GM12878 (cell line): ENCODE measurements around the gene INO80. TPM values are rescaled to one million over a fixed set of nuclear protein-coding genes. Genes with fewer than 3 reads are reported as not detected.
A peak's percentile ranks its signal among the peaks of the same experiment; 100 is the strongest.

Experiments
- CHD2 ChIP-seq: IDR thresholded peaks from 2 replicates; pipeline ENCODE4 v1.6.1; 2011; ENCODE audit warnings: low read depth, low read length, improper control_type of control experiment, borderline replicate concordance
- CREB1 ChIP-seq: IDR thresholded peaks from 2 replicates; pipeline ENCODE4 v1.6.1; 2012; ENCODE audit warnings: low read depth, mild to moderate bottlenecking, inconsistent platforms
- EGR1 ChIP-seq, 2 experiments: IDR thresholded peaks; 1 replicate in 1 of 2; 2 replicates in 1 of 2; pipeline ENCODE4 v1.6.1; 2011 to 2012; ENCODE audit warnings: low read depth in 2 of 2, low read length in 2 of 2, borderline replicate concordance in 1 of 2, mild to moderate bottlenecking in 1 of 2, moderate library complexity in 1 of 2
- HSF1 ChIP-seq: fragments of 150-350 bp; IDR thresholded peaks from 2 replicates; pipeline ENCODE4 v1.6.1; 2014; ENCODE audit warnings: mild to moderate bottlenecking, low read depth, low read length
- MAX ChIP-seq: IDR thresholded peaks from 2 replicates; pipeline ENCODE4 v1.6.1; 2012; ENCODE audit warnings: low read depth, low read length, improper control_type of control experiment
- NKRF ChIP-seq: fragments of 450-650 bp; conservative IDR thresholded peaks from 2 replicates; pipeline ENCODE4 v1.6.1; 2017; ENCODE audit warnings: mild to moderate bottlenecking, moderate library complexity
- NR2F1 ChIP-seq: fragments of 450-650 bp; conservative IDR thresholded peaks from 2 replicates; pipeline ENCODE4 v1.6.1; 2017; ENCODE audit warnings: mild to moderate bottlenecking
- POLR2A ChIP-seq: IDR thresholded peaks from 2 replicates; pipeline ENCODE4 v1.6.1; 2011; ENCODE audit warnings: low read depth, mild to moderate bottlenecking, low read length
- SP1 ChIP-seq: IDR thresholded peaks from one replicate; pipeline ENCODE4 v1.6.1; 2011; ENCODE audit warnings: low read depth, low read length
- ZNF24 ChIP-seq: fragments of 450-650 bp; IDR thresholded peaks from 2 replicates; pipeline ENCODE4 v1.6.1; 2017; ENCODE audit warnings: antibody characterized with exemption, mild to moderate bottlenecking
- polyA plus RNA-seq, 11 experiments: library from polyadenylated mRNA; depleted of rRNA in 4 of 11; unstranded in 6 of 11; stranded (reverse) in 5 of 11; fragments of >200 nt; fragmentation: Nextera tagmentation in 4 of 11; fragmentation: Illumina TruSeq in 1 of 11; extraction: Ambion mirVana in 4 of 11; extraction: Trizol in 1 of 11; gene quantifications; 1 replicate in 1 of 11; 2 replicates in 10 of 11; pipeline versions ENCODE4 v1.2.1 to v1.2.3, GENCODE V29; 2011 to 2016; ENCODE audit warnings: inconsistent platforms in 2 of 11, missing spikeins in 2 of 11, low read depth in 1 of 11
- total RNA-seq, 4 experiments: library from RNA; depleted of rRNA in 3 of 4; stranded (reverse); fragments of >200 nt in 3 of 4; fragmentation: Illumina TruSeq in 1 of 4; extraction: Trizol in 1 of 4; gene quantifications; 2 replicates each; pipeline versions ENCODE4 v1.2.1 to v1.2.3, GENCODE V29; 2013 to 2021
- TF ChIP-seq, protein P1 (sequence below): fragments of 450-650 bp; IDR thresholded peaks from 2 replicates; pipeline ENCODE4 v1.6.1; 2016; ENCODE audit warnings: mild to moderate bottlenecking
- TF ChIP-seq, protein P2 (sequence below): fragments of 450-650 bp; IDR thresholded peaks from 2 replicates; pipeline ENCODE4 v1.6.1; 2016; ENCODE audit warnings: mild to moderate bottlenecking

The INO80 gene
- total and polyA plus RNA-seq, 10 of the 15 experiments (the other 5 are each of a cell fraction or from before 2014, with no cell fraction given) = 4.5 to 25.0 (median 14.2) TPM

GRCh38 chr15:40952901-40953712 lies 163.0 kb downstream of the INO80 start, which contains the start of gene CHAC1 (continued):
- TF ChIP-seq HSF1 (no peak), NKRF (0 out of 2 replicates have a peak, but pooled peaks have one; percentile 39), POLR2A (peak; percentile 96), EGR1 (IDR thresholded peaks at IDR 0.05; ENCODE audit: borderline replicate concordance in 1 of 2, low read depth in 2 of 2, low read length in 2 of 2) (peak in 1 of 2 experiments; percentile 50; a peak in 1 of 3 replicates), SP1 (peak; percentile 74), ZNF24 (no peak), NR2F1 (peak; percentile 32; the same call in 1 of the 2 replicates), CHD2 (peak; percentile 63), MAX (peak; percentile 48), CREB1 (peak; percentile 66; the same call in 1 of the 2 replicates)
- TF ChIP-seq, protein P1, sequence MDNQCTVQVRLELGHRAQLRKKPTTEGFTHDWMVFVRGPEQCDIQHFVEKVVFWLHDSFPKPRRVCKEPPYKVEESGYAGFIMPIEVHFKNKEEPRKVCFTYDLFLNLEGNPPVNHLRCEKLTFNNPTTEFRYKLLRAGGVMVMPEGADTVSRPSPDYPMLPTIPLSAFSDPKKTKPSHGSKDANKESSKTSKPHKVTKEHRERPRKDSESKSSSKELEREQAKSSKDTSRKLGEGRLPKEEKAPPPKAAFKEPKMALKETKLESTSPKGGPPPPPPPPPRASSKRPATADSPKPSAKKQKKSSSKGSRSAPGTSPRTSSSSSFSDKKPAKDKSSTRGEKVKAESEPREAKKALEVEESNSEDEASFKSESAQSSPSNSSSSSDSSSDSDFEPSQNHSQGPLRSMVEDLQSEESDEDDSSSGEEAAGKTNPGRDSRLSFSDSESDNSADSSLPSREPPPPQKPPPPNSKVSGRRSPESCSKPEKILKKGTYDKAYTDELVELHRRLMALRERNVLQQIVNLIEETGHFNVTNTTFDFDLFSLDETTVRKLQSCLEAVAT = no peak
- TF ChIP-seq, protein P2, sequence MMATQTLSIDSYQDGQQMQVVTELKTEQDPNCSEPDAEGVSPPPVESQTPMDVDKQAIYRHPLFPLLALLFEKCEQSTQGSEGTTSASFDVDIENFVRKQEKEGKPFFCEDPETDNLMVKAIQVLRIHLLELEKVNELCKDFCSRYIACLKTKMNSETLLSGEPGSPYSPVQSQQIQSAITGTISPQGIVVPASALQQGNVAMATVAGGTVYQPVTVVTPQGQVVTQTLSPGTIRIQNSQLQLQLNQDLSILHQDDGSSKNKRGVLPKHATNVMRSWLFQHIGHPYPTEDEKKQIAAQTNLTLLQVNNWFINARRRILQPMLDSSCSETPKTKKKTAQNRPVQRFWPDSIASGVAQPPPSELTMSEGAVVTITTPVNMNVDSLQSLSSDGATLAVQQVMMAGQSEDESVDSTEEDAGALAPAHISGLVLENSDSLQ = peak; percentile 78
